ENCODE data around the gene CELA2B. TPM values are rescaled to one million over a fixed set of nuclear protein-coding genes. Genes with fewer than 3 reads are reported as not detected.

The CELA2B gene
- total RNA-seq, 2 donors from 2014 or later: not detected

GRCh38 chr1:15540186-15540585 lies 64.3 kb downstream of the CELA2B start:
- Histone ChIP-seq H3K27ac (no peak overlapping the region), H3K36me3 (peaks cover 64% of the 10 kb centered on the region), H3K4me3 (no peak overlapping the region), H3K9me3 (no peaks in the 10 kb centered on the region), H3K27me3 (no peaks in the 10 kb centered on the region), H3K4me1 (no peaks in the 10 kb centered on the region)
- TF ChIP-seq CTCF (IDR thresholded peaks at IDR 0.05): no peak
- DNase-seq (ENCODE audit: low spot score): no peak

Other genes with a start within 250 kb of the CELA2B start
- not detected for gene FHAD1, start 228.9 kb upstream of the CELA2B start, total RNA-seq
- gene EFHD2, start 66.2 kb upstream of the CELA2B start, total RNA-seq: 10 to 100 TPM; 13.7 to 23.9 TPM
- not detected for gene CTRC, start 37.7 kb upstream of the CELA2B start, total RNA-seq
- not detected for gene CELA2A, start 19.4 kb upstream of the CELA2B start, total RNA-seq
- 10 to 100 TPM in 1 of 2 donors, 1 to 10 TPM in 1; 6.8 to 11.9 TPM for gene CASP9, start 48.1 kb downstream of the CELA2B start, total RNA-seq
- gene DNAJC16, start 50.7 kb downstream of the CELA2B start, total RNA-seq: 10 to 100 TPM; 11.2 to 14.5 TPM
- not detected for gene AGMAT, start 108.9 kb downstream of the CELA2B start, total RNA-seq
- gene DDI2, start 141.4 kb downstream of the CELA2B start, total RNA-seq: 10 to 100 TPM; 16.5 to 24.7 TPM
- 10 to 100 TPM; 53.6 to 78.1 TPM for gene PLEKHM2, start 208.2 kb downstream of the CELA2B start, total RNA-seq

All from right atrium auricular region (tissue), 2 donors.